Uterus (tissue), 4 donors: Measurements from ENCODE around the gene RASSF4. TPM values are rescaled to one million over a fixed set of nuclear protein-coding genes. Genes with fewer than 3 reads are reported as not detected.

Source experiments
- DNase-seq, 2 donors: peaks; one replicate each; pipeline ENCODE4 v3.0.0-alpha.2; 2019 to 2020
- H3K27ac ChIP-seq, 2 donors: fragments of 200-600 bp; sonication (generic); 1 replicate in 1 of 2; 2 replicates in 1 of 2; pipeline ENCODE4 v1.5.1; 2016 to 2018
- H3K27me3 ChIP-seq, 2 donors: fragments of 200-600 bp; sonication (generic); one replicate each; pipeline ENCODE4 v1.5.1; 2018 to 2019; ENCODE audit warnings: control low read depth in 1 of 2
- H3K36me3 ChIP-seq, 2 donors: fragments of 200-600 bp; sonication (generic); one replicate each; pipeline ENCODE4 v1.5.1; 2019; ENCODE audit warnings: control low read depth in 1 of 2
- H3K4me1 ChIP-seq, 2 donors: fragments of 200-600 bp; sonication (generic); one replicate each; pipeline ENCODE4 v1.5.1; 2018 to 2019; ENCODE audit warnings: control low read depth in 1 of 2
- H3K4me3 ChIP-seq, 2 donors: fragments of 200-600 bp; sonication (generic); 1 replicate in 1 of 2; 2 replicates in 1 of 2; pipeline ENCODE4 v1.5.1; 2018 to 2019; ENCODE audit warnings: mild to moderate bottlenecking in 1 of 2
- H3K9me3 ChIP-seq, 2 donors: fragments of 200-600 bp; sonication (generic); one replicate each; pipeline ENCODE4 v1.5.1; 2019; ENCODE audit warnings: control low read depth in 1 of 2
- POLR2A ChIP-seq, 2 donors: fragments of 450-650 bp; IDR thresholded peaks; one replicate each; pipeline ENCODE4 v1.6.1; 2016; ENCODE audit warnings: antibody characterized with exemption in 2 of 2, mild to moderate bottlenecking in 1 of 2, moderate library complexity in 1 of 2
- intact Hi-C: fragments of 100-400 bp; cut with DNase I; formaldehyde crosslinking; loops from one replicate; pipeline ENCODE4 v1.15.1; 2023; ENCODE audit warnings: low total_unique reads
- total RNA-seq, 4 donors: library from RNA; depleted of rRNA in 3 of 4; stranded (reverse); fragments of >200 nt in 3 of 4; gene quantifications; one replicate each; pipeline versions ENCODE4 v1.1.0 to v1.2.4, GENCODE V29; 2014 to 2023
- TF ChIP-seq, protein P1 (sequence below), 4 experiments: fragments of 200-600 bp in 2 of 4; fragments of 450-650 bp in 2 of 4; sonication (generic) in 2 of 4; IDR thresholded peaks; one replicate each; pipeline ENCODE4 v1.5.1; 2016 to 2019; ENCODE audit warnings: antibody characterized with exemption in 4 of 4, mild to moderate bottlenecking in 2 of 4, moderate library complexity in 1 of 4
- donor health status: DM: yes; HTN: yes; CAD: no.

The RASSF4 gene
- total RNA-seq, 4 donors from 2014 or later, result 6.1 to 26.5 (median 8.2) TPM

GRCh38 chr10:44979281-44980191, 19.9 kb downstream of the RASSF4 start:
- TF ChIP-seq, protein P1, sequence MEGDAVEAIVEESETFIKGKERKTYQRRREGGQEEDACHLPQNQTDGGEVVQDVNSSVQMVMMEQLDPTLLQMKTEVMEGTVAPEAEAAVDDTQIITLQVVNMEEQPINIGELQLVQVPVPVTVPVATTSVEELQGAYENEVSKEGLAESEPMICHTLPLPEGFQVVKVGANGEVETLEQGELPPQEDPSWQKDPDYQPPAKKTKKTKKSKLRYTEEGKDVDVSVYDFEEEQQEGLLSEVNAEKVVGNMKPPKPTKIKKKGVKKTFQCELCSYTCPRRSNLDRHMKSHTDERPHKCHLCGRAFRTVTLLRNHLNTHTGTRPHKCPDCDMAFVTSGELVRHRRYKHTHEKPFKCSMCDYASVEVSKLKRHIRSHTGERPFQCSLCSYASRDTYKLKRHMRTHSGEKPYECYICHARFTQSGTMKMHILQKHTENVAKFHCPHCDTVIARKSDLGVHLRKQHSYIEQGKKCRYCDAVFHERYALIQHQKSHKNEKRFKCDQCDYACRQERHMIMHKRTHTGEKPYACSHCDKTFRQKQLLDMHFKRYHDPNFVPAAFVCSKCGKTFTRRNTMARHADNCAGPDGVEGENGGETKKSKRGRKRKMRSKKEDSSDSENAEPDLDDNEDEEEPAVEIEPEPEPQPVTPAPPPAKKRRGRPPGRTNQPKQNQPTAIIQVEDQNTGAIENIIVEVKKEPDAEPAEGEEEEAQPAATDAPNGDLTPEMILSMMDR (IDR thresholded peaks at IDR 0.05), result no peak
- TF ChIP-seq POLR2A (IDR thresholded peaks at IDR 0.05), result no peak
- Histone ChIP-seq H3K4me1 (peaks cover 5 to 20% of the 10 kb centered on the region in 2 donors), H3K36me3 (no peaks in the 10 kb centered on the region), H3K9me3 (no peaks in the 10 kb centered on the region), H3K4me3 (no peak overlapping the region), H3K27me3 (no peaks in the 10 kb centered on the region), H3K27ac (peak overlapping the region; percentile 89 to 100)
- intact Hi-C loops, result no loop called here
- DNase-seq, result peak in 1 of 2 donors; percentile 24

- Histone ChIP-seq H3K27ac (peak overlapping the region; percentile 89 to 100), H3K9me3 (no peaks in the 10 kb centered on the region), H3K36me3 (no peaks in the 10 kb centered on the region), H3K27me3 (no peaks in the 10 kb centered on the region), H3K4me1 (peaks cover 5 to 20% of the 10 kb centered on the region in 2 donors), H3K4me3 (no peak overlapping the region)
- DNase-seq, result peak in 1 of 2 donors; percentile 23
- no peak for TF ChIP-seq POLR2A (IDR thresholded peaks at IDR 0.05)
- TF ChIP-seq, protein P1 (IDR thresholded peaks at IDR 0.05), result no peak
- intact Hi-C loops, result no loop called here
These were observed 20.9 kb downstream of the RASSF4 start for GRCh38 chr10:44980309-44981171.

DNA sequence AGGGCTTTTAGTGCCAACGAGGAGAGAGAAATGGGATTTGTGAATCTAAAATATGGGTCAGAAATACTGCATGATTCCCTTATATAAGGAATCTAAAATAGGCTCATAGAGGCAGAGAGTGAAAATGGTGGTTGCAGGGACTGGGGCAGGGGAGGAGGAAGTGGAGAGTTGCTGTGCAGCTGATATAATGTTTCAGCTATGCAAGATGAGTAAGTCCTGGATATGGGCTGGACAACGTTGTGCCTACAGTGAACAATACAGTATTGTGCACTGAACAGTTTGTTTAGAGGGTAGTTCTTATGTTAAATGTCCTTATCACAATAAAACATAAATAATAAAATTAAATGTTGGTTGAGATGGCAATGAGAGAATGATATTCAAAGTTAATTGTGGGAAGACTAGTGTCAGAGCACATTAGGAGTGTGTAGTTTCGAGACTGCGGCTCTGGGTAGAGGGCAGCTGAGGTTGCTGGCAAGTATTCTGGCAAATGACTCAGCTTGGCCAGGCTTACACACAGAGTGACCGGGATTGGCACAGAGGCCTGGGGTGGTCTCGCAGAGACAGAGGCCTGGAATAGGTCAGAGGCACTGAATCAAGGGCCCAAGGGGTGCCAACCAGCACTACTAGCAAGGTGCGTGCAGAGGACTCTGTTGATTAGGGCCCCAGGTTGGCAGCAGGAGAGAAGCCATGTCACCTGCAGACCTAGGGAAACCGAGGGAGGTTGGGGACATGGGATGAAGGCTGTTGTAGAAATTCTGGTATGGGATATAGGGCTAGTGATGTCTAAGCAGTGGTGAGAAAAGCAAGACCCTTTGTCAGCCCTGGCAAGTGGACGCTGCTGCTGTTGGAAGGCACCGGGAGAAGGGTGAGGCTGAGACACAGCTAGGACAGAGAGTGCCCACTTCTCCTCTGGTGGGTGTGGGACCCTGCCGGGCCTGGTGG, 21.8 kb downstream of the RASSF4 start:
- no peaks in the 10 kb centered on the region for H3K27me3 ChIP-seq
- TF ChIP-seq, protein P1 (IDR thresholded peaks at IDR 0.05), result no peak
- peak in 1 of 2 donors; percentile 41 for TF ChIP-seq POLR2A (IDR thresholded peaks at IDR 0.05)
- DNase-seq, result peak; percentile 56 to 66
- peaks cover 5 to 14% of the 10 kb centered on the region in 2 donors for H3K4me1 ChIP-seq
- intact Hi-C loops, result no loop called here
- no peaks in the 10 kb centered on the region for H3K36me3 ChIP-seq
- H3K9me3 ChIP-seq, result no peaks in the 10 kb centered on the region
- no peak overlapping the region for H3K4me3 ChIP-seq
- H3K27ac ChIP-seq, result peak overlapping the region; percentile 89 to 100

- no peak for TF ChIP-seq POLR2A (IDR thresholded peaks at IDR 0.05)
- TF ChIP-seq, protein P1 (IDR thresholded peaks at IDR 0.05), result no peak
- peak; percentile 37 to 57 for DNase-seq
- peaks cover 5 to 10% of the 10 kb centered on the region in 2 donors for H3K4me1 ChIP-seq
- H3K9me3 ChIP-seq, result no peaks in the 10 kb centered on the region
- H3K36me3 ChIP-seq, result no peaks in the 10 kb centered on the region
- H3K27me3 ChIP-seq, result no peaks in the 10 kb centered on the region
- no peak overlapping the region for H3K4me3 ChIP-seq
- intact Hi-C loops, result no loop called here
- H3K27ac ChIP-seq, result peak overlapping the region; percentile 89 to 100
These were observed 22.5 kb downstream of the RASSF4 start for GRCh38 chr10:44982114-44982460.
